HEK293 (cell line): ENCODE data around the gene SLC6A11.

Source experiments
- CTCF ChIA-PET: fragments of 350-600 bp; formaldehyde crosslinking; extraction: SDS; loops from one replicate; lab custom pipeline; 2021; ENCODE audit warnings: antibody characterized with exemption; lab: Yijun Ruan, JAX
- POLR2A ChIA-PET: fragments of 300-600 bp; formaldehyde crosslinking; extraction: SDS; loops from one replicate; lab custom pipeline; 2020; ENCODE audit warnings: antibody characterized with exemption, inconsistent platforms; lab: Yijun Ruan, JAX
- H3K27ac ChIP-seq: fragments of 200-500 bp; sonication (Bioruptor generic); 2 replicates; pipeline ENCODE4 v1.5.1; 2014; ENCODE audit warnings: low read depth, low read length, control low read depth, inconsistent platforms; ENCODE audit errors: extremely low read depth
- H3K36me3 ChIP-seq, 2 experiments: fragments of 200-500 bp in 1 of 2; sonication (Bioruptor generic) in 1 of 2; 1 replicate in 1 of 2; 2 replicates in 1 of 2; pipeline ENCODE4 v1.5.1; 2014 to 2017; ENCODE audit warnings: inconsistent platforms in 2 of 2, low read length in 2 of 2; ENCODE audit not compliant: control insufficient read depth in 2 of 2, insufficient read depth in 1 of 2
- H3K4me1 ChIP-seq: fragments of 200-500 bp; sonication (Bioruptor generic); 2 replicates; pipeline ENCODE4 v1.5.1; 2014; ENCODE audit warnings: mild to moderate bottlenecking, low read length, inconsistent platforms; ENCODE audit not compliant: control insufficient read depth, insufficient read depth
- H3K4me3 ChIP-seq: 2 replicates; pipeline ENCODE4 v1.5.1; 2011; ENCODE audit warnings: low read depth, mild to moderate bottlenecking, control low read depth, low read length, moderate library complexity
- H3K9me3 ChIP-seq: fragments of 200-500 bp; sonication (Bioruptor generic); 2 replicates; pipeline ENCODE4 v1.5.1; 2014; ENCODE audit warnings: low read depth, low read length, inconsistent platforms; ENCODE audit not compliant: control insufficient read depth, insufficient read depth
- BCL11A ChIP-seq: fragments of 450-650 bp; formaldehyde crosslinking; IDR thresholded peaks from 2 replicates; pipeline ENCODE4 v1.5.1; 2016; ENCODE audit warnings: low read depth, missing biosample characterization, missing genetic modification characterization
- CTCF ChIP-seq: fragments of 450-650 bp; formaldehyde crosslinking; IDR thresholded peaks from 2 replicates; pipeline ENCODE4 v1.5.1; 2016; ENCODE audit warnings: missing biosample characterization, missing genetic modification characterization
- ELK4 ChIP-seq: IDR thresholded peaks from 2 replicates; pipeline ENCODE4 v1.6.1; 2011; ENCODE audit warnings: mild to moderate bottlenecking, low read depth, low read length, borderline replicate concordance
- FEZF1 ChIP-seq: fragments of 450-650 bp; formaldehyde crosslinking; IDR thresholded peaks from 2 replicates; pipeline ENCODE4 v1.5.1; 2016; ENCODE audit warnings: missing biosample characterization, missing genetic modification characterization
- KLF10 ChIP-seq: fragments of 450-650 bp; IDR thresholded peaks from 2 replicates; pipeline ENCODE4 v1.5.1; 2018; ENCODE audit warnings: missing biosample characterization, mild to moderate bottlenecking, missing genetic modification characterization
- OSR2 ChIP-seq: fragments of 450-650 bp; formaldehyde crosslinking; IDR thresholded peaks from 2 replicates; pipeline ENCODE4 v1.5.1; 2016; ENCODE audit warnings: missing biosample characterization, missing genetic modification characterization
- TSHZ1 ChIP-seq: fragments of 450-650 bp; formaldehyde crosslinking; IDR thresholded peaks from 2 replicates; pipeline ENCODE4 v1.5.1; 2016; ENCODE audit warnings: missing biosample characterization, missing genetic modification characterization, borderline replicate concordance
- WT1 ChIP-seq: fragments of 450-650 bp; formaldehyde crosslinking; IDR thresholded peaks from 2 replicates; pipeline ENCODE4 v1.5.1; 2016; ENCODE audit warnings: missing biosample characterization, missing genetic modification characterization
- ZFP41 ChIP-seq: fragments of 450-650 bp; formaldehyde crosslinking; IDR thresholded peaks from 2 replicates; pipeline ENCODE4 v1.5.1; 2016; ENCODE audit warnings: missing biosample characterization, missing genetic modification characterization, borderline replicate concordance
- ZIC2 ChIP-seq: fragments of 450-650 bp; formaldehyde crosslinking; IDR thresholded peaks from 2 replicates; pipeline ENCODE4 v1.5.1; 2016; ENCODE audit warnings: missing biosample characterization, missing genetic modification characterization
- ZNF394 ChIP-seq: fragments of 450-650 bp; formaldehyde crosslinking; IDR thresholded peaks from 2 replicates; pipeline ENCODE4 v1.5.1; 2016; ENCODE audit warnings: missing biosample characterization, missing genetic modification characterization, mild to moderate bottlenecking, moderate library complexity, borderline replicate concordance
- ZNF433 ChIP-seq: fragments of 450-650 bp; formaldehyde crosslinking; IDR thresholded peaks from 2 replicates; pipeline ENCODE4 v1.5.1; 2016; ENCODE audit warnings: missing biosample characterization, missing genetic modification characterization, low read depth
- ZNF501 ChIP-seq: fragments of 450-650 bp; formaldehyde crosslinking; IDR thresholded peaks from 2 replicates; pipeline ENCODE4 v1.5.1; 2016; ENCODE audit warnings: missing biosample characterization, missing genetic modification characterization
- ZNF626 ChIP-seq: fragments of 450-650 bp; sonication (Bioruptor Pico); formaldehyde crosslinking; IDR thresholded peaks from 2 replicates; pipeline ENCODE4 v1.5.1; 2018; ENCODE audit warnings: missing biosample characterization, missing genetic modification characterization, inconsistent platforms
- ZNF747 ChIP-seq: fragments of 450-650 bp; formaldehyde crosslinking; IDR thresholded peaks from 2 replicates; pipeline ENCODE4 v1.5.1; 2016; ENCODE audit warnings: missing biosample characterization, missing genetic modification characterization
- ZNF843 ChIP-seq: fragments of 450-650 bp; formaldehyde crosslinking; IDR thresholded peaks from 2 replicates; pipeline ENCODE4 v1.5.1; 2016; ENCODE audit warnings: missing biosample characterization, missing genetic modification characterization
- ZXDB ChIP-seq: fragments of 450-650 bp; formaldehyde crosslinking; IDR thresholded peaks from 2 replicates; pipeline ENCODE4 v1.5.1; 2016; ENCODE audit warnings: missing biosample characterization, missing genetic modification characterization
- TF ChIP-seq, protein P1 (sequence below): fragments of 450-650 bp; formaldehyde crosslinking; conservative IDR thresholded peaks from 2 replicates; pipeline ENCODE4 v1.5.1; 2016; ENCODE audit warnings: low read depth, missing biosample characterization, missing genetic modification characterization

The SLC6A11 gene

GRCh38 chr3:10806006-10806405 lies 10.0 kb upstream of the SLC6A11 start (continued):
- TF ChIP-seq, protein P1, sequence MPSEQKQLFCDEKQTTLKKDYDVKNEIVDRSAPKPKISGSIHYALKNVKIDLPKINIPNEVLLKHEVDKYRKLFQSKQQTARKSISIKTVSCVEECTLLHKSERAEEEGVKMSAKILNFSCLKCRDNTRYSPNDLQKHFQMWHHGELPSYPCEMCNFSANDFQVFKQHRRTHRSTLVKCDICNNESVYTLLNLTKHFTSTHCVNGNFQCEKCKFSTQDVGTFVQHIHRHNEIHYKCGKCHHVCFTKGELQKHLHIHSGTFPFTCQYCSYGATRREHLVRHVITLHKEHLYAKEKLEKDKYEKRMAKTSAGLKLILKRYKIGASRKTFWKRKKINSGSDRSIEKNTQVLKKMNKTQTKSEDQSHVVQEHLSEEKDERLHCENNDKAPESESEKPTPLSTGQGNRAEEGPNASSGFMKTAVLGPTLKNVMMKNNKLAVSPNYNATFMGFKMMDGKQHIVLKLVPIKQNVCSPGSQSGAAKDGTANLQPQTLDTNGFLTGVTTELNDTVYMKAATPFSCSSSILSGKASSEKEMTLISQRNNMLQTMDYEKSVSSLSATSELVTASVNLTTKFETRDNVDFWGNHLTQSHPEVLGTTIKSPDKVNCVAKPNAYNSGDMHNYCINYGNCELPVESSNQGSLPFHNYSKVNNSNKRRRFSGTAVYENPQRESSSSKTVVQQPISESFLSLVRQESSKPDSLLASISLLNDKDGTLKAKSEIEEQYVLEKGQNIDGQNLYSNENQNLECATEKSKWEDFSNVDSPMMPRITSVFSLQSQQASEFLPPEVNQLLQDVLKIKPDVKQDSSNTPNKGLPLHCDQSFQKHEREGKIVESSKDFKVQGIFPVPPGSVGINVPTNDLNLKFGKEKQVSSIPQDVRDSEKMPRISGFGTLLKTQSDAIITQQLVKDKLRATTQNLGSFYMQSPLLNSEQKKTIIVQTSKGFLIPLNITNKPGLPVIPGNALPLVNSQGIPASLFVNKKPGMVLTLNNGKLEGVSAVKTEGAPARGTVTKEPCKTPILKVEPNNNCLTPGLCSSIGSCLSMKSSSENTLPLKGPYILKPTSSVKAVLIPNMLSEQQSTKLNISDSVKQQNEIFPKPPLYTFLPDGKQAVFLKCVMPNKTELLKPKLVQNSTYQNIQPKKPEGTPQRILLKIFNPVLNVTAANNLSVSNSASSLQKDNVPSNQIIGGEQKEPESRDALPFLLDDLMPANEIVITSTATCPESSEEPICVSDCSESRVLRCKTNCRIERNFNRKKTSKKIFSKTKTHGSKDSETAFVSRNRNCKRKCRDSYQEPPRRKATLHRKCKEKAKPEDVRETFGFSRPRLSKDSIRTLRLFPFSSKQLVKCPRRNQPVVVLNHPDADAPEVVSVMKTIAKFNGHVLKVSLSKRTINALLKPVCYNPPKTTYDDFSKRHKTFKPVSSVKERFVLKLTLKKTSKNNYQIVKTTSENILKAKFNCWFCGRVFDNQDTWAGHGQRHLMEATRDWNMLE = no peak
- TF ChIP-seq ZNF433 (tag by site-specific recombination) = no peak
- no peak for TF ChIP-seq WT1 (tag by site-specific recombination)
- no peak for TF ChIP-seq KLF10 (tag by site-specific recombination)
- TF ChIP-seq TSHZ1 = no peak

GRCh38 chr3:10808130-10808735 lies 7.8 kb upstream of the SLC6A11 start:
- Histone ChIP-seq H3K27ac (no peak overlapping the region), H3K36me3 (no peaks in the 10 kb centered on the region), H3K4me1 (no peaks in the 10 kb centered on the region), H3K4me3 (no peak overlapping the region), H3K9me3 (no peaks in the 10 kb centered on the region)
- TF ChIP-seq ZFP41 (tag by site-specific recombination) = no peak
- no peak for TF ChIP-seq ZXDB
- no peak for TF ChIP-seq ZNF501 (tag by site-specific recombination)
- TF ChIP-seq ZNF843 (tag by site-specific recombination) = no peak
- no peak for TF ChIP-seq OSR2 (tag by site-specific recombination)
- TF ChIP-seq FEZF1 (tag by site-specific recombination) = no peak
- no peak for TF ChIP-seq BCL11A
- TF ChIP-seq CTCF = no peak
- ChIA-PET POLR2A (no interaction called here), CTCF (no interaction called here)

GRCh38 chr3:10808974-10809373 lies 7.1 kb upstream of the SLC6A11 start:
- Histone ChIP-seq H3K4me1 (no peaks in the 10 kb centered on the region), H3K4me3 (no peak overlapping the region), H3K9me3 (no peaks in the 10 kb centered on the region), H3K36me3 (no peaks in the 10 kb centered on the region), H3K27ac (no peak overlapping the region)
- POLR2A ChIA-PET = no interaction called here
- CTCF ChIA-PET = no interaction called here
- TF ChIP-seq KLF10 (tag by site-specific recombination) = no peak
- no peak for TF ChIP-seq ZNF626 (tag by site-specific recombination)
- no peak for TF ChIP-seq ZNF747
- no peak for TF ChIP-seq ZIC2 (tag by site-specific recombination)
- no peak for TF ChIP-seq CTCF
- TF ChIP-seq ELK4 = no peak
- TF ChIP-seq ZNF394 = no peak
